Measurements from ENCODE around the gene LCN15. TPM values are rescaled to one million over a fixed set of nuclear protein-coding genes. Genes with fewer than 3 reads are reported as not detected.

LCN15 gene
- total RNA-seq, 4 donors from 2014 or later: not detected

- 80 to 100% methylated on average over 1 of the region's 14 CpGs for WGBS, 2 donors (ENCODE audit: low coverage in 1 of 2)
- no peak for ATAC-seq
- Histone ChIP-seq H3K4me1 (peaks cover 0 to 14% (median 0%) of the 10 kb centered on the region in 3 donors), H3K9me3 (no peaks in the 10 kb centered on the region), H3K4me3 (no peak overlapping the region), H3K27me3 (peaks cover 65% of the 10 kb centered on the region), H3K36me3 (no peaks in the 10 kb centered on the region), H3K27ac (no peak overlapping the region)
- TF ChIP-seq CTCF (IDR thresholded peaks at IDR 0.05) (no peak), EP300 (IDR thresholded peaks at IDR 0.05) (no peak), POLR2AphosphoS5 (IDR thresholded peaks at IDR 0.05) (no peak), POLR2A (IDR thresholded peaks at IDR 0.05) (no peak)
These were observed 723 bp upstream of the LCN15 start for GRCh38 chr9:136765041-136765440.

- Histone ChIP-seq H3K27ac (no peak overlapping the region), H3K4me3 (no peak overlapping the region), H3K9me3 (no peaks in the 10 kb centered on the region), H3K36me3 (no peaks in the 10 kb centered on the region), H3K4me1 (peaks cover 0 to 10% (median 0%) of the 10 kb centered on the region in 3 donors), H3K27me3 (peaks cover 78% of the 10 kb centered on the region)
- TF ChIP-seq CTCF (IDR thresholded peaks at IDR 0.05) (no peak), POLR2A (IDR thresholded peaks at IDR 0.05) (no peak), EP300 (IDR thresholded peaks at IDR 0.05) (no peak), POLR2AphosphoS5 (IDR thresholded peaks at IDR 0.05) (no peak)
- ATAC-seq: no peak
- 60% methylated on average over 1 of the region's 14 CpGs; no CpG with 5 or more reads in 1 of the 2 donors for WGBS, 2 donors (ENCODE audit: low coverage in 1 of 2)
These were observed 676 bp downstream of the LCN15 start for GRCh38 chr9:136763649-136764035.

- Histone ChIP-seq H3K9me3 (no peaks in the 10 kb centered on the region), H3K27me3 (peaks cover 76% of the 10 kb centered on the region), H3K27ac (no peak overlapping the region), H3K4me3 (no peak overlapping the region), H3K36me3 (no peaks in the 10 kb centered on the region), H3K4me1 (peaks cover 0 to 10% (median 0%) of the 10 kb centered on the region in 3 donors)
- TF ChIP-seq POLR2A (IDR thresholded peaks at IDR 0.05): no peak
- no peak for TF ChIP-seq POLR2AphosphoS5 (IDR thresholded peaks at IDR 0.05)
- TF ChIP-seq CTCF (IDR thresholded peaks at IDR 0.05): no peak
- TF ChIP-seq EP300 (IDR thresholded peaks at IDR 0.05): no peak
- ATAC-seq: peak; percentile 17
- 25% methylated on average over 2 of the region's 37 CpGs; no CpG with 5 or more reads in 1 of the 2 donors for WGBS, 2 donors (ENCODE audit: low coverage in 1 of 2)
These were observed 1.2 kb downstream of the LCN15 start for GRCh38 chr9:136762915-136763648.

- H3K9me3 ChIP-seq: no peaks in the 10 kb centered on the region
- no peak for ATAC-seq
- H3K27ac ChIP-seq: no peak overlapping the region
- TF ChIP-seq POLR2AphosphoS5 (IDR thresholded peaks at IDR 0.05) (no peak), CTCF (IDR thresholded peaks at IDR 0.05) (no peak), POLR2A (IDR thresholded peaks at IDR 0.05) (no peak), EP300 (IDR thresholded peaks at IDR 0.05) (no peak)
- no peak overlapping the region for H3K4me3 ChIP-seq
- H3K4me1 ChIP-seq: peaks cover 0 to 10% (median 0%) of the 10 kb centered on the region in 3 donors
- 92% methylated on average over 2 of the region's 17 CpGs; no CpG with 5 or more reads in 1 of the 2 donors for WGBS, 2 donors (ENCODE audit: low coverage in 1 of 2)
- H3K27me3 ChIP-seq: peaks cover 68% of the 10 kb centered on the region
- no peaks in the 10 kb centered on the region for H3K36me3 ChIP-seq
These were observed 2.1 kb downstream of the LCN15 start for GRCh38 chr9:136762221-136762691.

- TF ChIP-seq POLR2AphosphoS5 (IDR thresholded peaks at IDR 0.05): no peak
- no peak for TF ChIP-seq EP300 (IDR thresholded peaks at IDR 0.05)
- no peak for TF ChIP-seq POLR2A (IDR thresholded peaks at IDR 0.05)
- no peak for TF ChIP-seq CTCF (IDR thresholded peaks at IDR 0.05)
- Histone ChIP-seq H3K36me3 (no peaks in the 10 kb centered on the region), H3K27me3 (peaks cover 63% of the 10 kb centered on the region), H3K4me3 (no peak overlapping the region), H3K9me3 (no peaks in the 10 kb centered on the region), H3K27ac (no peak overlapping the region), H3K4me1 (peaks cover 0 to 10% (median 0%) of the 10 kb centered on the region in 3 donors)
- no peak for ATAC-seq
- no CpG with 5 or more reads among the region's 13 CpGs for WGBS, 2 donors (ENCODE audit: low coverage in 1 of 2)
These were observed 2.8 kb downstream of the LCN15 start for GRCh38 chr9:136761545-136761981.

Measured in gastroesophageal sphincter (tissue), 4 donors.